Umbilical cord (tissue), 2 donors: ENCODE data around the gene FNIP2. TPM values are rescaled to one million over a fixed set of nuclear protein-coding genes. Genes with fewer than 3 reads are reported as not detected.
"Not testable (repeated sequence)": the region's sequence is repeated elsewhere in the genome, so short reads cannot be mapped to it uniquely, and the experiment has no call there.

Experiments used
- DNase-seq: peaks from one replicate; pipeline ENCODE4 v3.0.0-alpha.2; 2015; ENCODE audit warnings: low spot score
- total RNA-seq: library from RNA; depleted of rRNA; stranded (reverse); fragments of >200 nt; gene quantifications from one replicate; pipeline ENCODE4 v1.2.3, GENCODE V29; 2014; ENCODE audit warnings: low replicate concordance; ENCODE audit not compliant: insufficient read depth

The FNIP2 gene
- total RNA-seq, 1 donor from 2014 or later: 69.3 TPM

- DNase-seq: no peak
These were observed 102.0 kb downstream of the FNIP2 start for GRCh38 chr4:158870626-158871334.

- no peak for DNase-seq
These were observed 102.5 kb downstream of the FNIP2 start for GRCh38 chr4:158871335-158871724.

- DNase-seq: peak; percentile 57
These were observed 105.1 kb downstream of the FNIP2 start for GRCh38 chr4:158873795-158874401.

GRCh38 chr4:158875026-158875425 lies 106.2 kb downstream of the FNIP2 start:
- DNase-seq: no peak

GRCh38 chr4:158875455-158875854 lies 106.6 kb downstream of the FNIP2 start:
- no peak for DNase-seq

DNA sequence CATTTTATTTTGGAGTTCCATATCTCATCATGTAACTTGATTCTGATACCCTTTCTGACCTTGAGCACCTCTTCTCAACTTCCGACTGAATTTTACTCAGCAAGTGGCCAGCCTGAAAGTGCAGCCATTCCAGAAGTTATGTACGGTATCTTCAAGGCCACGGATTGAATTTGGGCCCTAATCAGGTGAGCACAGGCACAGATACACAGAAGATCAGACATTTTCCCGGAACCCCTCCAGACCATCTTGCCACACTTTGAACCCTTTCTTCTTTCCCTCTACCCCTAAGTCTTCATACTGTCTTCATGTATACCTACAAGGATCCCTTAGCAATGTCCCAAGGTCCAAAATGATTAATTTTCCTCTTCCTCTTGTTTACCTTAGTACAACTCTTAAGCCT lies 108.2 kb downstream of the FNIP2 start:
- no peak for DNase-seq

- DNase-seq: not testable (repeated sequence)
These were observed 113.3 kb downstream of the FNIP2 start for GRCh38 chr4:158882142-158882541.

DNA sequence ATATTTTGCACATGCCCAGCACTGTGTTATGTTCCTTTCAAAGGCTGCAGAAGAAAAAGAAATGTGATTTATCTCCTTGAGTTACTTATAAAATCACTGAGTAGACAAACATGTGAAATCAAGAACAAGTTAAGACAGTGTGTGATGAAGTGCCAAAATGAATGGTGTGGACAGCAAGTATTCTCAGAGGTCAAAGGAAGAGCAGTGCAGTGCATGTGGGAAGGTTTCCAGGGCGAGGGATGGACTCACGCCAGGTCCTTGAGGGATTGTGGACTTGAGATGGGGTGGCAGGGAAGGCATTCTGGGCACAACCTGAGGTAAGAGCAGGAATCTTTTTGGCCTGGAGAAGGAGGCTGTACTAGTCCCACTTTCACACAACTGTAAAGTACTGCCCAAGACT lies 115.5 kb downstream of the FNIP2 start:
- DNase-seq: no peak

DNA sequence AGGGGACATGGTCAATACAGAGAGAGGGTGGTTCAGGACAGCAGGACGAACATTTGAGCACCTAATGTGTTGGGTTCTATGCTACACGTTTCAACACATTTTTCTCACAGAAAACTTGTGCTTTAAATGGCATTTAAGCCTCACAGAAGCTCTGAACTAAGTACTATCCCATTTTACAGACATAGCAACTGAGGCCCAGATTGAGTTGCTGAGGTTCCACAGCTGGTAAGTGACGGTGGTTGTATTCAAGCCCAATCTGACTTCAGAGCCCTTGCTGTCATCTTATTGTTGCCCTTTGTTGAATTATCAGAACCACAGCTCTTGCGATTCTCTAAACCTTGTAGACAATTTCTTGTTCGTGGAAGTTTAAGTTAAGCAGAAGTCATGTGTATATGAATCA lies 116.7 kb downstream of the FNIP2 start:
- no peak for DNase-seq

DNA sequence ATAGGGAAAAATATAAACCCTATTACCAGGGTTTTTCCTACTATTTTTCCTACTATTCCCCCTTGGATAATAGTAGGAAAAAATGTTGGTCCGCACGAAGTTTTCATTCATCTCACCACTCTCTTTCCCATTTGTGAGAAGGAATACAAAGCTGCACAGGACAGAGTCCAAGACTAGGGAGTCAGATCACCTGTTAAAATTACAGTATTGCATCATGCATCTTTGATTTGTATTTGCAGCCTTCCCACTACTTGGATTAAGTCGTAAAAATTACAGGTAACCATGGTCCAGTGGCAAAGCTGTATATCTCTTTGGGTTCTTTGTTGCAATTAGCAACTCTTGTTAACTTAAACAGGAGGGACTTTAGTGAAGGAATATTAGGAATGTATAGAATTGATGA lies 121.5 kb downstream of the FNIP2 start:
- no peak for DNase-seq

GRCh38 chr4:158891256-158891655 lies 122.4 kb downstream of the FNIP2 start:
- no peak for DNase-seq

DNA sequence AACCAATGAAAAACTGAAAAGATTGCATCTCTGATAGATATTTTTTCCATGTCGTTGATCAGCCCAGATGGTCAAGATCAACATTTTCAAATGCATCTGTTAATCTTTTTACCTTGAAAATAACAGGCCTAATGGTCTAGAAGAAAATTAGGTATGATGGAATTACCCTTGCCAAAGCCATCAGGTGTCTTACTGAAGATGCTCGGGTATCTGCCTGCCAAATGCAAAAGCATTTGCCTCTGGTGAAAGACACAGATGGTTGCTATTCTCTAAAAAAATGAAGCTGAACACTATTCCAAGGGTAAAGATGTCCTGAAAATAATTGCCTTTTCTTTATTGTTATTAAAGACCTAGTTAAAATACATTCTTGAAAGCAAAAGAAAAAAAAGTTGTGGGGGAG lies 126.0 kb downstream of the FNIP2 start:
- DNase-seq: no peak

- no peak for DNase-seq
These were observed 127.2 kb downstream of the FNIP2 start for GRCh38 chr4:158895797-158896576.

DNA sequence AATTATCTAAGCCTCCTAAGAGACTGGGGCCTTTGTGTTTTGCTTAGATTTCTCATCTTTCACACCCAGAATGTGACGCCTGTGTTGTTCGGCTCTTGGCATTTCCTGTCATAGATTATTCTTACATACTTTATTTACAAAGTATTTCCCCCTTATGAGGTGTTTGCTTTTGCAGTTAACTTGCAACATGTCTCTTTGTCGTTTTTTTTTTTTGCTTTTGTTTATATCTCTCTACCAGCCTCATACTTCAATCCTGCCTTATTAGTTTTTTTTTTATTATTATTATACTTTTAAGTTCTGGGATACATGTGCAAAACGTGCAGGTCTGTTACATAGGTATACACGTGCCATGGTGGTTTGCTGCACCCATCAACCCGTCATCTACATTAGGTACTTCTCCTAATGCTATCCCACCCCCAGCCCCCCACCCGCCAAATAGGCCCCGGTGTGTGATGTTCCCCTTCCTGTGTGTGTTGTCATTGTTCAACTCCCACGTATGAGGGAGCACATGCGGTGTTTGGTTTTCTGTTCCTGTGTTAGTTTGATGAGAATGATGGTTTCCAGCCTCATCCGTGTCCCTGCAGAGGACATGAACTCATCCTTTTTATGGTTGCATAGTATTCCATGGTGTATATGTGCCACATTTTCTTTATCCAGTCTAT lies 127.9 kb downstream of the FNIP2 start:
- not testable (repeated sequence) for DNase-seq

GRCh38 chr4:158900408-158900807 lies 131.6 kb downstream of the FNIP2 start:
- DNase-seq: not testable (repeated sequence)

DNA sequence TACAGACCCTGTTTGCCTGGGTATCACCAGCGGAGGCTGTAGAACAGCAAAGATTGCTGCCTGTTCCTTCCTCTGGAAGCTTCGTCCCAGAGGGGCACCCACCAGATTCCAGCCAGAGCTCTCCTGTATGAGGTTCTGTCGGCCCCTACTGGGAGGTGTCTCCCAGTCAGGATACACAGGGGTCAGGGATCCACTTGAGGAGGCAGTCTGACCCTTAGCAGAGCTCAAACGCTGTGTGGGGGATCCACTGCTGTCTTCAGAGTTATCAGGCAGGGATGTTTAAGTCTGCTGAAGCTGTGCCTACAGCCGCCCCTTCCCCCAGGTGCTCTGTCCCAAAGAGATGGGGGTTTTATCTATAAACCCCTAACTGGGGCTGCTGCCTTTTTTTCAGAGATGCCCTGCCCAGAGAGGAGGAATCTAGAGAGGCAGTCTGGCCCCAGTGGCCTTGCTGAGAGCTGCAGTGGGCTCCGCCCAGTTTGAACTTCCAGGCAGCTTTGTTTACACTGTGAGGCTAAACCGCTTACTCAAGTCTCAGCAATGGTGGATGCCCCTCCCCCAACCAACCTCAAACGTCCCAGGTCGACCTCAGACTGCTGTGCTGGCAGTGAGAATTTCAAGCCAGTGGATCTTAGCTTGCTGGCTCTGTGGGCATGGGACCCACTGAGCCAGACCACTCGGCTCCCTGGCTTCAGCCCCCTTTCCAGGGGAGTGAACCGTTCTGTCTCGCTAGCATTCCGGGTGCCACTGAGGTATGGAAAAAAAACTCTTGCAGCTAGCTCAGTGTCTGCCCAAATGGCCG lies 133.7 kb downstream of the FNIP2 start:
- not testable (repeated sequence) for DNase-seq

GRCh38 chr4:158903079-158903456 lies 134.2 kb downstream of the FNIP2 start:
- no peak for DNase-seq

- DNase-seq: no peak
These were observed 134.7 kb downstream of the FNIP2 start for GRCh38 chr4:158903472-158904043.

GRCh38 chr4:158904815-158905214 lies 136.0 kb downstream of the FNIP2 start:
- no peak for DNase-seq

DNA sequence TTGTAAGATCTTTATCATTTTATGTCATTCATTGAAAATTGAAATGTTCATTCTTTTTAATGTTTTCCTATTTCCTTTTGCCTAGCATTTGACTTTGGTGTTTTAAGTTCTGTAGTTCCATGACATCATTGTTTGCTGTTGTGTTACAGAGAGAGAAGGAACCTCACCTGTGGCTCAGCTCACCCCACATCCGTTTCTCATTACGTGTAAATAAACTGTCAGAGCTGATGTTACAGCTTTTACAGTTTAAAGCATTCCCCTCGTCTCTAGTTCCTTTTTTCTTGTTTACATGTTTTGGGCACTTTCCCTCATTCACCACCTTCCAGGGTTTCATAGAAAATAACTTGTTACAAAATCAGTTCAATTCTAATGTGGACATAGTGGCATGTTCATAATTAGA lies 137.2 kb downstream of the FNIP2 start:
- DNase-seq: no peak

- no peak for DNase-seq
These were observed 143.6 kb downstream of the FNIP2 start for GRCh38 chr4:158912390-158912789.
